SU-DHL-6 (cell line): ENCODE measurements around the gene TAGLN2.

ENCODE experiments used
- CTCF ChIP-seq: fragments of 200-600 bp; sonication (generic); IDR thresholded peaks from one replicate; pipeline ENCODE4 v1.5.1; 2017; ENCODE audit warnings: antibody characterized with exemption, mild to moderate bottlenecking, low read length, moderate library complexity; ENCODE audit not compliant: insufficient read depth, poor library complexity, severe bottlenecking
- EZH2phosphoT487 ChIP-seq: fragments of 200-600 bp; sonication (generic), shearing (Covaris generic); conservative IDR thresholded peaks from 2 replicates; pipeline ENCODE4 v1.6.1; 2018; ENCODE audit warnings: mild to moderate bottlenecking, antibody characterized with exemption, low read length, moderate library complexity, mixed read lengths

- no peak for TF ChIP-seq CTCF
- TF ChIP-seq EZH2phosphoT487 = no peak
These were observed 42.8 kb downstream of the TAGLN2 start for GRCh38 chr1:159882527-159882862.
